ENCODE data around the gene IL9. TPM values are rescaled to one million over a fixed set of nuclear protein-coding genes. Genes with fewer than 3 reads are reported as not detected.

Gene IL9
- total RNA-seq, 1 experiment from 2014 or later = not detected

GRCh38 chr5:135901633-135902032 lies 6.0 kb upstream of the IL9 start:
- no peaks in the 10 kb centered on the region for H3K36me3 ChIP-seq (ENCODE audit: insufficient read depth, low read length, poor library complexity, severe bottlenecking)
- ChIA-PET POLR2A (ENCODE audit: low non-redundant PET) (no interaction called here), CTCF (no interaction called here)
- no TSS peak for BruUV-seq (replicated peaks)
- peaks cover 87% of the 10 kb centered on the region for H3K27me3 ChIP-seq (replicated peaks; ENCODE audit: insufficient read depth, low read depth, low read length, poor library complexity)
- no peaks in the 10 kb centered on the region for H3K4me1 ChIP-seq (ENCODE audit: insufficient read depth, low read length, poor library complexity, severe bottlenecking)
- intact Hi-C loops (cut with micrococcal nuclease; ENCODE audit: unreplicated experiment) = no loop called here
- no peak for DNase-seq (ENCODE audit: low spot score)
- H3K27ac ChIP-seq (ENCODE audit: low read depth, low read length, poor library complexity, severe bottlenecking) = no peak overlapping the region
- TF ChIP-seq EZH2 (IDR thresholded peaks at IDR 0.05; ENCODE audit: borderline replicate concordance, low read depth, low read length, poor library complexity, severe bottlenecking) (no peak), CTCF (conservative IDR thresholded peaks at IDR 0.05; ENCODE audit: low read depth, low read length) (no peak)
- no peak overlapping the region for H3K4me3 ChIP-seq (ENCODE audit: low read depth, low read length, poor library complexity, severe bottlenecking)
- H3K9me3 ChIP-seq (ENCODE audit: low read depth, low read length, poor library complexity, severe bottlenecking) = no peaks in the 10 kb centered on the region

GRCh38 chr5:135900276-135900675 lies 4.6 kb upstream of the IL9 start:
- Histone ChIP-seq H3K4me3 (ENCODE audit: low read depth, low read length, poor library complexity, severe bottlenecking) (no peak overlapping the region), H3K27me3 (replicated peaks; ENCODE audit: insufficient read depth, low read depth, low read length, poor library complexity) (peaks cover 75% of the 10 kb centered on the region), H3K27ac (ENCODE audit: low read depth, low read length, poor library complexity, severe bottlenecking) (no peak overlapping the region), H3K36me3 (ENCODE audit: insufficient read depth, low read length, poor library complexity, severe bottlenecking) (no peaks in the 10 kb centered on the region), H3K4me1 (ENCODE audit: insufficient read depth, low read length, poor library complexity, severe bottlenecking) (no peaks in the 10 kb centered on the region), H3K9me3 (ENCODE audit: low read depth, low read length, poor library complexity, severe bottlenecking) (no peaks in the 10 kb centered on the region)
- POLR2A ChIA-PET (ENCODE audit: low non-redundant PET) = no interaction called here
- intact Hi-C loops (cut with micrococcal nuclease; ENCODE audit: unreplicated experiment) = no loop called here
- no peak for DNase-seq (ENCODE audit: low spot score)
- no TSS peak for BruUV-seq (replicated peaks)
- TF ChIP-seq CTCF (conservative IDR thresholded peaks at IDR 0.05; ENCODE audit: low read depth, low read length) (no peak), EZH2 (IDR thresholded peaks at IDR 0.05; ENCODE audit: borderline replicate concordance, low read depth, low read length, poor library complexity, severe bottlenecking) (peak; percentile 32)
- CTCF ChIA-PET = interaction anchor here (0.7 kb wide), 1 partner anchor 11 kb away, joined by 3 read pairs; no protein-coding TSS in a partner anchor

- DNase-seq (ENCODE audit: low spot score) = no peak
- ChIA-PET POLR2A (ENCODE audit: low non-redundant PET) (no interaction called here), CTCF (no interaction called here)
- intact Hi-C loops (cut with micrococcal nuclease; ENCODE audit: unreplicated experiment) = no loop called here
- Histone ChIP-seq H3K27ac (ENCODE audit: low read depth, low read length, poor library complexity, severe bottlenecking) (no peak overlapping the region), H3K4me1 (ENCODE audit: insufficient read depth, low read length, poor library complexity, severe bottlenecking) (no peaks in the 10 kb centered on the region), H3K27me3 (replicated peaks; ENCODE audit: insufficient read depth, low read depth, low read length, poor library complexity) (peaks cover 72% of the 10 kb centered on the region), H3K36me3 (ENCODE audit: insufficient read depth, low read length, poor library complexity, severe bottlenecking) (no peaks in the 10 kb centered on the region), H3K4me3 (ENCODE audit: low read depth, low read length, poor library complexity, severe bottlenecking) (no peak overlapping the region), H3K9me3 (ENCODE audit: low read depth, low read length, poor library complexity, severe bottlenecking) (no peaks in the 10 kb centered on the region)
- no TSS peak for BruUV-seq (replicated peaks)
- no peak for TF ChIP-seq CTCF (conservative IDR thresholded peaks at IDR 0.05; ENCODE audit: low read depth, low read length)
- TF ChIP-seq EZH2 (IDR thresholded peaks at IDR 0.05; ENCODE audit: borderline replicate concordance, low read depth, low read length, poor library complexity, severe bottlenecking) = no peak
These were observed 3.0 kb upstream of the IL9 start for GRCh38 chr5:135898651-135899050.

All from A673 (cell line).